ENCODE data around the gene FAM210A.

Gene FAM210A

DNA sequence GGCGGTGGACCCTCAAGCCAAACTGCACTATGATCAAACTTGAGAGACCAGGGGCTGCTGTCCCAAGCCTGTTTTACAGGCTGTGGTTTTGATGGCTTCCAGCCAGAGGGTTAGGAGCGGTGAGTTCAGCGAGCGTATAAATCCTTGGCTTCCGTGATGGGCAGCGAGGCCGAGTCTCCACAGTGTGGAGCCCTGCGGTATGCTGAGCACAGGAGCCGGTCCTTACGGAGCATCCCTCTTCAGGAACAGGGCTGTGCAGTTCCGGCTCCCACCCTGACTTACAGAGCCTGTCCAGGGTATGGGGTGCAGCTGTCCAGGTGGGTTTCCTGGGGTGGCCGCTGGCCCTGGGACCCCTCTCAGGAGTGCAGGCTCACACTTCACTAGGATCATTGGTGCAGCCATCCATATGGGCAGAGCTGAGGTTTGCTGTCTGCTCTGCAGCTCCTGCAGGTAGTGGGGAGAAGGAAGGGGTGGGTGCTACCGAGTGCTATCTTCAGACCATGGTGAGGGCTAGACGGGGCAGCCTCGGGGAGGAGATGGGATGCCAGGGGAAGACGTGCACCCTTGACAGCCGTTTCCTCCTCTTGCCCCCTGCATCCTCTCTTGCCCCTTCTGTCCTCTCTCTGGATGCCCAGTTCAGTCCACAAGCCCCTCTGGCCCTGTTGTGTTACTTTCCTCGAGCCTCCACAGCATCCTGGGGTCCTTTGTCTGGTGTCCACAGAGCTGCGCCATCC, 104.3 kb downstream of the FAM210A start:
- DNase-seq (ENCODE audit: low spot score) = no peak

DNA sequence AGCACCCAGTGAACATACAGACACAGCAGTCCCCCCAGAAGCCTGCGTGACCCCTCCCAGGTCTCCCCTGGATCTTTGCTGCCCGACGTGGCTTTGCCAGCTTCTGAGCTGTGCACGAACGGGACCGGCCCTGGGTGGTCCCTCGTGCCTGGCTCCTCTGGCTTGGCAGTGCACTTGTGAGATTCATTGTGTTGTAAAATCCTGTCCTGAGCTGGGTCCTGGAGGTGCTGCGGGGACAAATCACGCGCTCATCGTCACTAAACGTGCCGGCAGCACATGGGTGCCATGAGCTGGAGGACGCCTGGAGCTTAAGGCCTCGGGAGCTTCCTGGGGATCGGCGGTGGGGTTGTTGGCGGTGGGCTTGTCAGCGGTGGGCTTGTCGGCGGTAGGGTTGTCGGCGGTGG, 104.9 kb downstream of the FAM210A start:
- no peak for DNase-seq (ENCODE audit: low spot score)

DNA sequence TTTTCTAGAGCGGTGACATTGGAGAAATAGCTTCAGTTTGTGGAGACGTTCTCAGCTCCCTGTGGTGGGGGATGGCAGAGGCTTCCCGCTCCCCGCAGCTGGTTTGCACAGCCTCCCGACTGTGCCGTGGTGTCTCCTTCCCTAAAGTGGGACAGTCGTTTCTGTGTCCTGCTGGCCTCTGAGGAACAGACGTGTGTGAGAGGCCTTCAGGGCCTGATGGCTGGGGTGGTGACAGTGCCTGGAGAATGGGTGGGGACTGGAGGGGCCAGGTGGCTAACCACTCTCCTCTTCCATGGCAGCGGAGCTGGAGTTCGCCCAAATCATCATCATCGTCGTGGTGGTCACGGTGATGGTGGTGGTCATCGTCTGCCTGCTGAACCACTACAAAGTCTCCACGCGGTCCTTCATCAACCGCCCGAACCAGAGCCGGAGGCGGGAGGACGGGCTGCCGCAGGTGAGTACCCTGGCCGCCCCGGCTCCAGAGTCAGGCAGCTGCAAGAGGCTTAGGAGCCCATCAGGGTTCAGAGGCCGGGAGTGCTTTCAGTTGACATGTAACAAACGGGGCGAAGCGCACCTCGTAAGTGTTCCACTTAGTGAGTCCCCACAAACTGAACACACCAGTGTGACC, 105.4 kb downstream of the FAM210A start:
- no peak for DNase-seq (ENCODE audit: low spot score)

DNA sequence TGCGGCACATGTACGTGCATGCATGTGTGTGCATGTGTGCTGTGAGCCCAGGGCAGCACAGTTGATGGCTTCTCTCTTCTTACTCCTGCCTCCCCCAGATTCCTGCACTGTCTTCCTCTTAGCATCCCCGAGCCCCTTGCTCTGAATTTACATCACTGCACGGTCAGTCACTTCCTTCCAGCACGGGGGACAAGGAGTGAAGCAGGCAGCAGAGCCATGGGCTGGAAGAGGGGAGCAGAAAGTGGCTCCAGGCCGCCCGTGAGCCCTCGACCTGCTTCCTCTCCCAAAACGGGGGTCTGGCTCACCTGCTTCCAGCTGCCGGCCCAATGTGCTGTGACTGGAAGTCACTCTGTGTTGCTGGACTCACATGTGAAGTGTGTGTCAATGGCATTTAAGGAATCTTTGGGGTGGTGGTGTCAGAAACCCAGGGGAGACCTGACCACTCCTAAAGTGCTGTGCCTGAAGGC, 106.1 kb downstream of the FAM210A start:
- DNase-seq (ENCODE audit: low spot score) = no peak

DNA sequence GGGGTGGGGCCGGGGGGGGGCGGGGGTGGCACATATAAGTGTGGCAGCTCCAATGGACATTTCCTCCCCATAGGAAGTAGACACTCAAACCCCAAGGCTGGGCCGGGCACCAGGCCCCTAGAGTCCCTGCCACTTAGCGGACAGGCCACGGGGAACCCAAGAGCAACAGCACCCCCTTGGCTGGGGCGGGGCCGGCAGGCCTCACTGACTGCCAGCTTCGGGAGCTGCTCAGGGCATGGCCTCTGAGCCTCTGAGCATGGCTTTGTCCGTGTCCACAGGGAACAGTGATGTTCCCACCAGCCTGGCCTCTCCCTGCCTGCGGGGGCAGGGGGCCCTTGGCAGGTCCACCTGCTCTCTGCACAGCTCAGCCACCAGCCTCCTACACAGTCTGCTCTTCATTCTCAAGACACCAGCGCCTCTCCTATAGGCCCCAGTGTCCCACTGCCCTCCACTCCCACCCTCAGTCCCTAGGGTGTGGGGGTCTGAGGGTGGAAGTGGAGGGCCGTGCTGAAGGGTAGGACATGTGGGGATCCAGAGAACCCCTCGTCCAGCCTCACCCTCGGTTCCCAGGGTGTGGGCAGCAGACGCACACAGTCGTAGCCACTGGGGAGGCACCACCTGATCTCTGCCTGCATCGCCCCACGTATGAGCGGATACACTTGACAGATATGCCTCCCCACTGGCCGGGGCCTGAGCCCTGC, 106.7 kb downstream of the FAM210A start:
- no peak for DNase-seq (ENCODE audit: low spot score)

DNA sequence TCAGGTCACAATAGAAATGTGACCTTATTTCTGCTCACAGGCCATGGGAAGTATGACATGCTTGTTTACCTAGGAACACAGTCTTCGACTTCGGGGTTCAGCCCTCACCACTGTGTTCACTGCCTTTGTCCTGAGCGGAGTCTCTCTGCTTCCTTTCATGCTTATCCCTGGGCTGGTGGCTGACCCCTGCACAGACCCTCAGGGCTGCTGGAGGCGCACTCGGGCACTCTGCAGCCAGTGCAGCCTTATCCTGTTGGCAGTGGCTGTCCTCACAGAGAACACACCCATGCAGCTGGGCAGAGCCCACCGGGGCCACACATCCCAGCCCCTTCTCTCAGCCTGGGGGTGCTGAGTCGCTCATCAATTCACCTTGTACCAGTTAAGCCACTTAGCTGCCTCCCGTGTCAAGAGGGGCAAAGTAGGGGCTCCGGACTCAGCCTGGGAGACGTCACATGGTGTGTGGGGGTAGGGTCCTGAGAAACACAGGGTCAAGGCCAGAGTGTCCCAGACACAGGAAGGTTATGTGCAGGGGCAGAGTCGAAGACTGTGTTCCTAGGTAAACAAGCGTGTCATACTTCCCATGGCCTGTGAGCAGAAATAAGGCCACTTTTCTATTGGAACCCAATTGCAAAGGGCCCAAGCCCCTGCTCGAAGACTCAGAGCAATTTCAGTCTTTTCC, 107.5 kb downstream of the FAM210A start:
- no peak for DNase-seq (ENCODE audit: low spot score)

DNA sequence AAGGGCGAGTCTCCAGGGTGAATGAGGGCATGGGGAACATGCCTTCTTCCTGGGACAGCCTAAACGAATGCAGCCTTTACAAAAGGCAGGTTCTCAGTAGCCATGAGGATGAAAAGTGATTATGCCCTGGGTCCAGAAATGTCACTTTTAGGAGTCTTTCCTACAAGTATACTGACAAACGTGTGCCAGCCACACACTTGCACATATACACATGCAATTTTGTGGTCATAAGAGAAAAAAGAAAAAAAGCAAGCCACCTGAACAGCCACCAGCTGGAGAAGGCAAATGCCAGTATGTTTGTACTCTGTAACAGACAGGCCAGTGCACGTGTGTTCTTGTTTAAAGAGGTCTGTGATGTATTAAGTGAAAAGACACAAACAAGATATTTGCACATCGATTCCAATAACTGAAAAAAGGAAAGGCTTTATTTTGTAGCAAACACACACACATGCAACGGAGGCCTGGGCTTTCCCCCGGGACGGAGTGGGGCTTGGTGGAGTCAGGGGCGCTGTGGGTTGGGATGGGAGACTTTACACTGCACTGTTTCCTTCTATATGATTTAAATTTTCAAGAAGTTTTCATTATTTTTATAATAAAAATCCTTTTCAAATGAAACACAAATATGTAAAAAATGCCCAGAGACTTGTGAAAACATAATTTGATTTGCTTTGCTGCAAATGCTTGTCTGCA, 108.4 kb downstream of the FAM210A start:
- DNase-seq (ENCODE audit: low spot score) = no peak

DNA sequence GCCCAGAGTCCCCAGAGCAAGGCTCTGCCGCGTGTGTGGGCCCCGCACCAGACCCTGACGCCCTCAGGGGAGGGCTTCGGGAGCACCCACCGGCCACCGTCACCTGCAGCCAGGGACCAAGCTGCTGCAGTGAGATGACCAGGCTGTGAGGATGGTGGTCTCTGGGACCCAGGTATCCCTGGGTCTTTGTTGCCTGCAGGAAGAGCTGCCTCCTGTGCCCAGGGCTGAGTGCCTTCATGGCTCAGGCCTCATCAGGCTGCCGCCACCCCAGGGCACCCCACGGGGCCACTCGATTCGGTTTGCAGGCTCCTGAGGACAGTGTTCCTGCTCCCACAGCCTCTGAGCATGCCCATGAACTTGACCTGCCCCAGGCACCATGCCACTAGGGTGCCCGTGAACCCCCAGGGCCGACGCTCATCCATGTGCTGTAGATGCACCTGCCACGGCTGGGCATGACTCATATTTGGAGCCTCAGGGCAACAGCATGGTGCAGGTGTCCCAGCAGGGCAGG, 109.8 kb downstream of the FAM210A start:
- no peak for DNase-seq (ENCODE audit: low spot score)

DNA sequence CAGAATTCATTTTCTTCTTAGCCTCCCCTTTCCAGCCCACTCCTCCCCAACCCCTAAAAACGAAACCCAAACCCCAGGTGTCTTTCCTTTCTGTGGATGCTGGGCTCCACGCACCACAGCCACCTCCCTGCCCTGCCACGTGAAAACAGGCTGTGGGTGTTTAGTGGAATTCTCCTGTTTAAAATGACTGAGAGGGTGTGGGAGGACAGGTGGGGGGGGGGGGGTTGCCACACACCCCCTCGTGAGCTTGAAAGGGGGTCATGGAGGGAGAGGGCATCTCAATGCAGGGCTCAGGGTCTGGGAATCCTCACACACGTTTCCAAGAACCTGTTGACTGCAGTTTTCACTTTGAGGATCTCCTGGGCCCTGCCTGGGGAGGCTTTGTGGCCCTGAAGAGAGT, 110.3 kb downstream of the FAM210A start:
- no peak for DNase-seq (ENCODE audit: low spot score)

DNA sequence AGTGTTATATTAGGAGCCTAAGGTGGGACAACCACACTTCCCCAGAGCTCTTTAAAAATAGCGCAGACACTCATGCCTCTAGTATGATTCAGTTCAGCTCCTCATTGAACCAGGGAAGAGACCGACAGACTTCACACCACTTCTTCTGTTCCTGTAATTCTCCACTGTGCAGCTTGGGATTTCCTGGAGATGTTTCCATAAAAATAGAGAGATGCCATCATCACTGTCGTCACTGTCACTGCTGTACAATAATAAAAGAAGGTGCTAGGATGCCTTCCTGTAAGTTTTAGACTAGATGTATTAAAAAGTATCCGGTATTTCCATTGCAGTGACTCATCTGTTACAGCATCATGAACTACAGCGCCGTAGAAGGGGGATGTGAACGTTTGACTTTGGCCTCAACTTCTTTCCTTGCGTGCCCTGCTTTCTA, 110.9 kb downstream of the FAM210A start:
- no peak for DNase-seq (ENCODE audit: low spot score)

DNA sequence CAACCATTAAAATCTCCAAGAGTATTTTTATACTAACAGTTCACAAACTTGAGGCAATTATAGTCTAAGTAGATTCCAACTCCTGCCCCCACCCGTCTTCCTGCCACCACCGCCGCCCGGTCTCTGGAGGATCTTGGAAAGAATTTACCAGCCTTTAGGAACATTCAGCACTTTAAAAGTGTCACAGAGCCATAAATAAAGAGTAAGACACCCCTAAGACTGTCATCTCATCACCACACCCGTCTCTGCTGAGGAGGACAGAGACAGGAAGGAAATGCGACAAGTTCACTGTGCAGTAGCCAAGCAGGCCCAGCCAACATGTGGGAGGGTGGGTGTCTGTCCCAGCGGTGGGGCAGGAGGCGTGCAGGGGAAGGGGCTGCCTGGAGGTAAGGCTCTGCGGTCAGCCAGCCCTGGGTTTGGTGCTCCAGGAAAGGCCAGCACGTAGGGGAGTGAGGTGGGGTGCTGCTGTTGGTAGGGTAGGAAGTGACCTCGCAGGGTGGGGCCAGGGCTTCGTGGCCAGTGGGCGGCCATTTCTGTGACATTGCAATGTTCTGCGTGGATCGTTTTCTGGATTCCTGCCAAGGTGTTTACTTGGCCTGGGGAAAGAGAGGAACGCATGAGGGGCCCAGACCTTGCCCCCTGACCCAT, 111.6 kb downstream of the FAM210A start:
- DNase-seq (ENCODE audit: low spot score) = no peak

DNA sequence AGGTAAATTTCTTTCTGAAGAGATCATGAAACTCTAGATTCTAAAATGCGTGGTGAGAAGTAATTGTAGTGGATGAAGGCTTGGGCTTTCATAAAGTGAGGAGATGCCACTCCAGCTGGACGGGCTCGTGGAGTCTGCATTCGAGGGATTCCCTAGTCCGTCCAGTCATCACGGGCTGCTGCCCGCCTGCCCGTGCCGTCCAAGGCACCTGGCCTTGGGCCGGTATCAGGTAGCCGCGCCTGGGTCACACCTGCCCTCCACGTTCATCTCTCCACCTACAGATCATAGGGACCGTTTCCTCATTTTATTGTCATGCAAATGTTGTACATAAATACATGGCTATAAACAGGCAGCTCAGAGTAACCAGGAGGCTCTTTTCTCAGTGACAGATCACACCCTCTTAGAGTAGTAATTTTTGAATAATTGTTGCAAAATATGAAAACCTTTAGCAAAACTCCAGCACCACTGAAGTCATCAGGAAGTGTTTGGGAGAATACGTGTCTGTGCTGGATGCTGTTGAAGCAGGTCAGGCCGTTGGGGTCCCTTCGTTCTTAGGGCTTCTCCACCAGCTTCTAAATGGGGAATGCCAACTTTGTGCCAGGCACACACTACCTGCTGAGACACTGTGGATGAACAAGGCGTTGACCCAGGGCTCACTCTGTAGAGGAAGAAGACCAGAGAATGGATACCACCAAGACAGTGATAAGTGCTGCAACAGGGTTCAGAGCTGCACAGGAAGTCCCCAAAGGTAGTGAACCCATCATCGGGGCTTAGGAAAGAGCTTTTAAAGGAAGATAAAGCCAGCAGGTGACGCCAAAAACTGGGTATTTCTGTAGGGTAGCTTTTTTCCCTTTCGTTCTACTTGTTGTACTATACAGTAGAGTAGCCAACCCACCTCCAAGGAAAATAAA, 112.5 kb downstream of the FAM210A start:
- DNase-seq (ENCODE audit: low spot score) = no peak
